GM04504 (cell line): Measurements from ENCODE around the gene TNFRSF6B.

Experiments
- DNase-seq: peaks from one replicate; pipeline ENCODE4 v3.0.0-alpha.2; 2012; ENCODE audit warnings: low read depth

TNFRSF6B gene

GRCh38 chr20:63697868-63698545 lies 1.6 kb downstream of the TNFRSF6B start:
- DNase-seq: no peak

- DNase-seq: peak; percentile 77
These were observed 2.5 kb downstream of the TNFRSF6B start for GRCh38 chr20:63698739-63699465.

DNA sequence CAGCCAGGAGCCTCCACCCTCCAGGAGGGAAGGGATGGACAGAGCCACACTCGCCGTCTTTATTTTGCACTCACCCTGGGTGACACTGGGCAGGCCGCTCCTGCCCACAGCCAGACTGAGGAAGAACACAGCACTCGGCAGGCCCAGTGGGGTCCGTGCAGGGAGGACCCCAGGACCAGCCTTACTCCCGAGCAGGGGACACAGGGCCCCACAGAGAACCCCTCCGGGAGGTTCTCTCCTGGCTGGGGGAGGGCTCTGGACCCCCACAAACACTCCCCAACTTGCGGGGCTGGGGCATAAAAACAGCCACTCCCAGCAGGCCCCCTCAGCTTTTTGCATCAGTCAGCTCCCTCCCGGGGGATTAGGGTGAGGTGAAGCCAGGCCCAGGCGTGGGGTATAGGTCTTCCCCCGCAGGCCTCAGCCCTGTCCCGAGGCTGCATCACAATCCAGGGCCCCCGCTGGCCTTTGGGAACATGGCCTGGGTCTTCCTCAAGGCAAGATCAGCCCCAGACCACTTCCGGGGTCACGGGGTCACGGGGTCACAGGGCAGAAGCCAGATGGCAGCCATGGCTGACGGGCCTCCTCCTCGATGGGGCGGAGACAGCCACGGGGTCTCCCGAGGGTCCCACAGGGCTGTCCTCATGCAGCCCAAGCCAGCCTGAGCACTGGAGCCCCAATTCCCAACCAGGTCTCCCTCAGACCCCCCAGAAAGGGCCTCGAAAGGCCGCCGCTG lies 3.2 kb downstream of the TNFRSF6B start:
- DNase-seq: no peak

DNA sequence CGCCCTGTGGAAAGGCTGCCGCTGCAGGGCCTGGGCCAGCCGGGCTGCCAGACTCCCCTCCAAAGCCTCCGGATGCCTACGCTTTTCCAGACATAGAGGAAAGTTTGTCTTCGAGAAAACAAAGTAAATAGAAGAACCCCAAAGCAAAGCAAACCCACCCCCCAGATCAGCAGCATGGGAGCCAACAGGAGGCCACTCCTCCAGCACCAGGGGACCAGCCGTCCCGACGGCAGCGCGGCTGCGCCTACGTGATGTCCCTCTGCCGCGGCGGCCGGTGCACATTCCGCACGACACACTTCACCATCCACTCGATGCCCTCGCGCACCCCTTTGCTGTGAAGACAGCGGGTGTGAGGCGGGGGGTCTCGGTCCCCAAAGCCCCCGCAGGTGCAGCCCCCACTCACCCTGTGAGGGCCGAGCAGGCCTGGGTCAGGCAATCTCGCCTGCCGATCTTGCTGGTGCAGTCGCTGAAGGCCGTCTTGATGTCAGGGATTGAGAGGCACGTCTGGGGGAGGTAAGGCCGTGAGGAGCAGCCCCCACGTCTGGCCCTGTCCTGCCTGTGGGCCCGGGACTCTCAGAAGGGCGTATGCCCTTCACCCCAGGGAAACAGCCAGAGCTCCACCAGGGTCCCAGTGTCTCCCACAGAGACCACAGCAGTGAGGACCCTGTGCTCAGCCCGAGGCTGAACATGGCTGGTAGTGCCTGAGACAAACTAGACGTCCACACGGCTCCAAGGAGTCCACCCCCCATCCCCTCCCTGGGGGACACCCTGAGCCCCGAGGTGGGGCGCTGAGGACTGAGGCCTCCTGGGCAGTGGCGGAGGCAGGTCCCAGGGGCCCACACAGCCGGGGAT lies 4.0 kb downstream of the TNFRSF6B start:
- no peak for DNase-seq

GRCh38 chr20:63701051-63701328 lies 4.5 kb downstream of the TNFRSF6B start:
- no peak for DNase-seq

GRCh38 chr20:63701329-63702035 lies 5.0 kb downstream of the TNFRSF6B start:
- no peak for DNase-seq

DNA sequence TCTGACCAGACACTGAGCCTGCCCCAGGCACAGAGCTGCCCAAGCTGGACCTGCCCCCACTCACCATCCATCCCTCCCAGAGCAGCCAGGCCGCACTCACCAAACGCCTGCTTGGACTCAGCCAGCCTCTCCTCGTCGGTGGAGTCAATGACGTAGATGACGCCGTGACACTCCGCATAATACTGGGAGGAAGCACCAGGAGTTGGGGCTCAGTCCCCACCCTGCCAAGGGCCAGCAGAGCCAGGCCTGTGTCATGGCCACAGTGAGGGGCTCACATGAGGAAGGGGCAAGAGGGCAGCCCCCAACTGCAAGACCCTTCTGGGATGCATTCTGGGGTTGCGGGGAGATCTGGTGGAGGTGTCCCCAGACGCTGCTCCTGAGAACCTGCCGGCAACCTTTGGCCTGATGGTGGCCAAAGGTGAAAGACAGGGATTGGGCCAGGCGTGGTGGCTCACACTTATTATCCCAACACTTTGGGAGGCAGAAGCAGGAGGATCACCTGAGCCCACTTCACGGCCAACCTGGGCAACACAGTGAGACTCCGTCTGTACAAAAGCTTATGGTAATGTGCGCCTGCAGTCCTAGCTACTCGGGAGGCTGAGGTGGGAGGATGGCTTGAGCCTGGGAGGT lies 5.7 kb downstream of the TNFRSF6B start:
- no peak for DNase-seq

DNA sequence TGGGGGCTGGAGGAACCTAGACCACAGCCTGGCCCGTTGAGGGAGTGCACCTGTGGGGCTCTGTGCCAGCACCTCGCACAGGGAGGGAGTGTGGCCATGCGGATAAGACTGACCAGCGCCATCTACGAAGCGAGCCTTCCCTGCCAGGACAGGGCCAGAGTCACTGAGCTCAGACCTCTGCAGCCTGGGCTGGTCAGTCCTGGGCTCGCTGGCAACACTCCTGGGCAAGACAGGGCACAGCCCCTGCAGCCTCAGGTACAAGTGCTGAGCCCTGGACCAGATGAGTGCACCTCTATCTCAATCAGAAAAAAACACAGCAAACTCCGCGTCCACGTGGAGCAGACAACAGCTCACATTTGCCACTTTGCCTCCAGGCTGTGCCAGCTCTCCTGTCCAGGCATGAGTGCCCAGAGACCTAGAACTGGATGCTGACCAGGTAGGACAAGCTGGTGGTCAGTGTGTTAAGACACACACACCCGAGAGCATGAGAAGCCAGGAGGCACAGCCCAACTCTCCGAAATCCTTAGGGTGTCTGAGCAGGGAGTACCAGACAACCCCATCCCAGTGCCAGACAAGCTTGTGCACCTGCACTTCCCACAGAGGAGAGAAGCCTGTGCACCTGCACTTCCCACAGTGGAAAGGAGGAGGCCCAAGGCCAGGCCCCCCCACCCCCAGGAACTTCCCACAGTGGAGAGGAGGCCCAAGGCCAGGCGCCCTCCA lies 6.5 kb downstream of the TNFRSF6B start:
- no peak for DNase-seq

GRCh38 chr20:63703471-63703975 lies 7.1 kb downstream of the TNFRSF6B start:
- DNase-seq: no peak

GRCh38 chr20:63703976-63704748 lies 7.7 kb downstream of the TNFRSF6B start:
- no peak for DNase-seq

DNA sequence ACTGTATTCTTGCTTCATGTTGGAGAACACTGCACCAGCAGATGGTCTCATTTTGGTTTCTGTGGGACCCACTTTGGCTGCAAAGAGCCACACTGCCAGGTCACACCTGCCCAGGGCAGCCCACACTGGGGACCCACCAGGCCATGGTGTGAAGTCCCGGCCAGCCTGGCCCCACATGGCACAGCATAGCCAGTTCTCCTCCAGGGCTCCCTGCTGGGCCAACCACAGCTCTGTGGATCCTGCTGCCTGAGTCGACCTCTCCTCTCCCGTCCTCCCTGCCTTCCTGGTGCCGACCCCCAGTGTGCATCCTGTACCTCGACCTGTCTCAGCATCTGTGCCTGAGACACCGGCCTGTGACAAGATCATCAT lies 8.3 kb downstream of the TNFRSF6B start:
- DNase-seq: no peak

DNA sequence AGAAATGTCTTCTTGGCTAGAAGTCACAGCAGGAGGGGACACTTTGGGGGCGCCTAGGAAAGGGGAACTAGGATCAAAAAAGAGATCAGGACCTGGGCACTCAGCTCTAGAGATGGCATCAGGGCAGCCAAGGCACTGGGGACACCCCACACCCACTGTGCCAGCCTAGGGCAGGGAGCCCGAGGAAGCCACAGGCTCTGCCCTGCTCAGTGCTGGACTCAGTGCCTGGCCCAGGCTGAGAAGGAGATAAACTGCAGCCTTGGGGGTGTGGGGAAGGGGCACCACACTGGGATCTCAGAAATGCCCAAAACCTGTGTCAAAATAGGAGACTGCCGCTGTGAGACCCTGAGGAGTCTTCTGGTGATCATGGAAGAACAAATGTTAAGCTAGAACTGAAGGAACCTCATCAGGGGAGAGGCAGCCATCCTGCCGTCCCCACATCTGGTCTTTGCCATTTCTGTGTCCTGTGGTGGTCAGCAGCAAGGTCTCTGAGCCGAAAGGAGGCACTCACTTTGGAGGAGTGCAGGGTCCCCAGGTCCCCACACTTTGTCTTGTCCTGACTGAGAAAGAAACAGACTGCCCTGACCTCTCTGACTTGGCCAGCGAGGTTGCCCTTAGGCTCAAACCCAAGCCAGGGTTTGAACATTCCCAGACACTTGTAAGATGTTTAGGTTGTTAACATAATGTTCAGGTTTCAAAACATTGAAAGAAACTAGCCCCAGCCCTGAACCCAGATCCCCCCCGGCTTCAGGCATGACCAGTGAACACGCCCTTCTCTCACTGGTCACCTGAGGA lies 9.0 kb downstream of the TNFRSF6B start:
- DNase-seq: no peak

- no peak for DNase-seq
These were observed 9.7 kb downstream of the TNFRSF6B start for GRCh38 chr20:63706027-63706695.

- DNase-seq: no peak
These were observed 10.6 kb downstream of the TNFRSF6B start for GRCh38 chr20:63706852-63707557.

- DNase-seq: peak; percentile 60
These were observed 11.3 kb downstream of the TNFRSF6B start, which contains the start of the genes ARFRP1 and ZGPAT for GRCh38 chr20:63707558-63708300. Gene ARFRP1, minus strand, starts transcription at chr20:63707976. Its CDS starts 885 bp downstream, at chr20:63707091. Gene ZGPAT, plus strand, starts transcription at chr20:63708039. Its CDS starts 542 bp downstream, at chr20:63708581.

DNA sequence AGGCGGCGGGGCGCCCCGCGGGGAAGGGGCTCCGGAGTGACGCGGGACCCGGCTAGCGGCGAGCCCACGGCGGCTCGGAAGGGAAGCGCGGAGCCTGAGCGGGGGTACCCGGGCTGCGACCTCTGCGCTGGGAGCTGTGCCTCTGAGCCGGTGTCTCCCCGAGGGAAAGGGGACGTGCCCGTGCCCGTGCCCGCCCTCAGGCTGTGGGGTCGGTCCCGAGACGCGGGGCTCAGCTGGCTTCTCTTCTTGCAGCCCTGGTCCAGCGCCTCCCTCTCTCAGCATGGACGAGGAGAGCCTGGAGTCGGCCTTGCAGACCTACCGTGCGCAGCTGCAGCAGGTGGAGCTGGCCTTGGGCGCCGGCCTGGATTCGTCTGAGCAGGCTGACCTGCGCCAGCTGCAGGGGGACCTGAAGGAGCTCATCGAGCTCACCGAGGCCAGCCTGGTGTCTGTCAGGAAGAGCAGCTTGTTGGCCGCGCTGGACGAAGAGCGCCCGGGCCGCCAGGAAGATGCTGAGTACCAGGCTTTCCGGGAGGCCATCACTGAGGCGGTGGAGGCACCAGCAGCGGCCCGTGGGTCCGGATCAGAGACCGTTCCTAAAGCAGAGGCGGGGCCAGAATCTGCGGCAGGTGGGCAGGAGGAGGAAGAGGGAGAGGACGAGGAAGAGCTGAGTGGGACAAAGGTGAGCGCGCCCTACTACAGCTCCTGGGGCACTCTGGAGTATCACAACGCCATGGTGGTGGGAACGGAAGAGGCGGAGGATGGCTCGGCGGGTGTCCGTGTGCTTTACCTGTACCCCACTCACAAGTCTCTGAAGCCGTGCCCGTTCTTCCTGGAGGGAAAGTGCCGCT lies 12.1 kb downstream of the TNFRSF6B start:
- no peak for DNase-seq
